Fibroblast of lung (primary cell): ENCODE data around the gene TEDC1.

Source experiments
- EZH2 ChIP-seq: IDR thresholded peaks from 2 replicates; pipeline ENCODE4 v1.5.1; 2012; ENCODE audit warnings: low read length, control low read depth, mild to moderate bottlenecking; ENCODE audit errors: missing control alignments
- TF ChIP-seq, protein P1 (sequence below), 2 donors: IDR thresholded peaks in 1 of 2; conservative IDR thresholded peaks in 1 of 2; 1 replicate in 1 of 2; 2 replicates in 1 of 2; pipeline ENCODE4 v1.5.1; 2011 to 2012; ENCODE audit warnings: low read length in 2 of 2, control low read depth in 1 of 2, inconsistent platforms in 1 of 2, low read depth in 1 of 2, mild to moderate bottlenecking in 1 of 2

GRCh38 chr14:105486974-105487448 is 4.0 kb upstream of the TEDC1 start:
- TF ChIP-seq, protein P1, sequence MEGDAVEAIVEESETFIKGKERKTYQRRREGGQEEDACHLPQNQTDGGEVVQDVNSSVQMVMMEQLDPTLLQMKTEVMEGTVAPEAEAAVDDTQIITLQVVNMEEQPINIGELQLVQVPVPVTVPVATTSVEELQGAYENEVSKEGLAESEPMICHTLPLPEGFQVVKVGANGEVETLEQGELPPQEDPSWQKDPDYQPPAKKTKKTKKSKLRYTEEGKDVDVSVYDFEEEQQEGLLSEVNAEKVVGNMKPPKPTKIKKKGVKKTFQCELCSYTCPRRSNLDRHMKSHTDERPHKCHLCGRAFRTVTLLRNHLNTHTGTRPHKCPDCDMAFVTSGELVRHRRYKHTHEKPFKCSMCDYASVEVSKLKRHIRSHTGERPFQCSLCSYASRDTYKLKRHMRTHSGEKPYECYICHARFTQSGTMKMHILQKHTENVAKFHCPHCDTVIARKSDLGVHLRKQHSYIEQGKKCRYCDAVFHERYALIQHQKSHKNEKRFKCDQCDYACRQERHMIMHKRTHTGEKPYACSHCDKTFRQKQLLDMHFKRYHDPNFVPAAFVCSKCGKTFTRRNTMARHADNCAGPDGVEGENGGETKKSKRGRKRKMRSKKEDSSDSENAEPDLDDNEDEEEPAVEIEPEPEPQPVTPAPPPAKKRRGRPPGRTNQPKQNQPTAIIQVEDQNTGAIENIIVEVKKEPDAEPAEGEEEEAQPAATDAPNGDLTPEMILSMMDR (conservative IDR thresholded peaks at IDR 0.05 in 1 of 2, IDR thresholded peaks at IDR 0.05 in 1 of 2; ENCODE audit: low read depth in 1 of 2, low read length in 2 of 2): no peak
- TF ChIP-seq EZH2: peak; percentile 77
